IMR-90 (cell line): Measurements from ENCODE around the gene DOCK4.

Source experiments
- CHD1 ChIP-seq: IDR thresholded peaks from 2 replicates; pipeline ENCODE4 v1.6.1; 2012; ENCODE audit warnings: low read depth, low read length, improper control_type of control experiment
- FOS ChIP-seq: fragments of 150-350 bp; IDR thresholded peaks from 2 replicates; pipeline ENCODE4 v1.6.1; 2016; ENCODE audit warnings: low read depth, low read length
- MAFK ChIP-seq: IDR thresholded peaks from 2 replicates; pipeline ENCODE4 v1.6.1; 2012; ENCODE audit warnings: low read depth, low read length, improper control_type of control experiment
- MXI1 ChIP-seq: IDR thresholded peaks from 2 replicates; pipeline ENCODE4 v1.6.1; 2012; ENCODE audit warnings: low read depth, mild to moderate bottlenecking, low read length, moderate library complexity, borderline replicate concordance
- POLR2A ChIP-seq: IDR thresholded peaks from 2 replicates; pipeline ENCODE4 v1.6.1; 2012; ENCODE audit warnings: mild to moderate bottlenecking, low read depth, low read length
- SMC3 ChIP-seq: fragments of 150-350 bp; IDR thresholded peaks from 2 replicates; pipeline ENCODE4 v1.6.1; 2016; ENCODE audit warnings: low read depth, mild to moderate bottlenecking, antibody characterized with exemption, low read length, moderate library complexity
- TF ChIP-seq, protein P1 (sequence below): conservative IDR thresholded peaks from 2 replicates; pipeline ENCODE4 v1.5.1; 2012; ENCODE audit warnings: mild to moderate bottlenecking, low read depth, low read length, improper control_type of control experiment
- TF ChIP-seq, protein P2 (sequence below): fragments of 150-350 bp; IDR thresholded peaks from 2 replicates; pipeline ENCODE4 v1.6.1; 2017; ENCODE audit warnings: mild to moderate bottlenecking, antibody characterized with exemption, low read length, low read depth

DNA sequence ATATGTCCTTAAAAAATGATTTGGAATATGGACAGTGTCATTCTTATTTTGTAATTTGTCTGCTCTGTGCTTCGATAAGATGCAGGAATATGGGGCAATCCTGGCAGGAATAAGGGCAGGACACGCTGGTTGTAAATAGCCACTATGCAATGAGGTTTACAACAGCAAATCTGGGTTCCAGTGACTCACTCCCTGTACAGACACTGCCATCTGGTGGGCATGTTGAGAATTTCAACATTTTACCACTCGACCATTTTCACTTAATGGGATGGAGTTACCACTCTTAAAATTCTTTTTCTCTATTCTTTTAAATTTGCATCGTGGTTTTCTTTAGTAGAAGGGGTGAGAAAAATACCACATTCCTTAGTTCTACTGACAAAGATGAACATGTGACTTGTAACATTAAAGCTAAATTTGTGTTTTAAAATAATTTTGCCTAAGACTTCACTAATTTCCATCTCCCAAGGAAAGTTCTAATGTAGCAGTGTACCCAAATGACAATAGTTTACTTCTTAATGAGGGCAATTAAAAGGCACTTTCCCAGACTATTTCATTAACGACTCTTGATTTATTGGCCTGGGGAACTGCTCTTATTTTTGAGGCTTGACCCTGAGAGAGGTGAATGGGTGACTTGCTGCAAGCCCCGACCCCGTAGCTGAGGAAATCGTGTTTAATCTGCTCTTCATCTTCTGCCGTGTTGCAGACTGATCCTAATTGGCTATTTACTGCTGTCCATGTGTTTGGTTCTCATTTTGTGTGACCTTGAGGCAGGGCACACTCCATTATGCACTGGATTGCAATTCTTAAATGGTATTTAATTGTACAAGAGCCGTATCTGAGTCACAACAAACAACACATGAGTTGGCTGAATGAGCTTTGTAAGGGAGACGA lies 470.3 kb downstream of the DOCK4 start:
- no peak for TF ChIP-seq POLR2A
- TF ChIP-seq, protein P1, sequence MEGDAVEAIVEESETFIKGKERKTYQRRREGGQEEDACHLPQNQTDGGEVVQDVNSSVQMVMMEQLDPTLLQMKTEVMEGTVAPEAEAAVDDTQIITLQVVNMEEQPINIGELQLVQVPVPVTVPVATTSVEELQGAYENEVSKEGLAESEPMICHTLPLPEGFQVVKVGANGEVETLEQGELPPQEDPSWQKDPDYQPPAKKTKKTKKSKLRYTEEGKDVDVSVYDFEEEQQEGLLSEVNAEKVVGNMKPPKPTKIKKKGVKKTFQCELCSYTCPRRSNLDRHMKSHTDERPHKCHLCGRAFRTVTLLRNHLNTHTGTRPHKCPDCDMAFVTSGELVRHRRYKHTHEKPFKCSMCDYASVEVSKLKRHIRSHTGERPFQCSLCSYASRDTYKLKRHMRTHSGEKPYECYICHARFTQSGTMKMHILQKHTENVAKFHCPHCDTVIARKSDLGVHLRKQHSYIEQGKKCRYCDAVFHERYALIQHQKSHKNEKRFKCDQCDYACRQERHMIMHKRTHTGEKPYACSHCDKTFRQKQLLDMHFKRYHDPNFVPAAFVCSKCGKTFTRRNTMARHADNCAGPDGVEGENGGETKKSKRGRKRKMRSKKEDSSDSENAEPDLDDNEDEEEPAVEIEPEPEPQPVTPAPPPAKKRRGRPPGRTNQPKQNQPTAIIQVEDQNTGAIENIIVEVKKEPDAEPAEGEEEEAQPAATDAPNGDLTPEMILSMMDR, result peak; percentile 85
- TF ChIP-seq SMC3, result peak; percentile 63
- TF ChIP-seq MXI1, result no peak
- TF ChIP-seq MAFK, result no peak
- peak; percentile 47; the same call in 1 of the 2 replicates for TF ChIP-seq FOS
- no peak for TF ChIP-seq CHD1
- TF ChIP-seq, protein P2, sequence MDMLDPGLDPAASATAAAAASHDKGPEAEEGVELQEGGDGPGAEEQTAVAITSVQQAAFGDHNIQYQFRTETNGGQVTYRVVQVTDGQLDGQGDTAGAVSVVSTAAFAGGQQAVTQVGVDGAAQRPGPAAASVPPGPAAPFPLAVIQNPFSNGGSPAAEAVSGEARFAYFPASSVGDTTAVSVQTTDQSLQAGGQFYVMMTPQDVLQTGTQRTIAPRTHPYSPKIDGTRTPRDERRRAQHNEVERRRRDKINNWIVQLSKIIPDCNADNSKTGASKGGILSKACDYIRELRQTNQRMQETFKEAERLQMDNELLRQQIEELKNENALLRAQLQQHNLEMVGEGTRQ, result no peak
